Natural killer cell treated with Interleukin-12 subunit alpha and Interleukin-12 subunit beta and Interleukin-15 and Interleukin-18, amount 100 ng/mL, for 72 hours (primary cell): Measurements from ENCODE around the gene ECHS1. TPM values are rescaled to one million over a fixed set of nuclear protein-coding genes. Genes with fewer than 3 reads are reported as not detected.
"Not testable (repeated sequence)": the region's sequence is repeated elsewhere in the genome, so short reads cannot be mapped to it uniquely, and the experiment has no call there.

ENCODE experiments used
- ATAC-seq, 2 donors: fragments of 150-1000 bp; cut with Tn5 transposase in 1 of 2; sonication (Bioruptor Pico), chemical (Tn5 transposase) in 1 of 2; 2 replicates each; pipeline ENCODE4 v1.10.0; 2021
- DNase-seq: peaks from one replicate; pipeline ENCODE4 v3.0.0; 2022; ENCODE audit warnings: low spot score
- H3K27ac Mint-ChIP-seq, 2 donors: 1 replicate in 1 of 2; 2 replicates in 1 of 2; pipeline ENCODE4 v1.8.0; 2022; ENCODE audit warnings: mixed read lengths in 2 of 2, mild to moderate bottlenecking in 1 of 2, moderate library complexity in 1 of 2
- H3K27me3 Mint-ChIP-seq, 2 donors: 1 replicate in 1 of 2; 2 replicates in 1 of 2; pipeline ENCODE4 v1.8.0; 2022; ENCODE audit warnings: mixed read lengths in 2 of 2
- H3K36me3 Mint-ChIP-seq: one replicate; pipeline ENCODE4 v1.8.0; 2022; ENCODE audit warnings: mixed read lengths
- H3K4me1 Mint-ChIP-seq, 2 donors: 1 replicate in 1 of 2; 2 replicates in 1 of 2; pipeline ENCODE4 v1.8.0; 2022; ENCODE audit warnings: low read depth in 2 of 2, mixed read lengths in 2 of 2, mild to moderate bottlenecking in 1 of 2
- H3K4me3 Mint-ChIP-seq: one replicate; pipeline ENCODE4 v1.8.0; 2022; ENCODE audit warnings: mixed read lengths
- H3K9me3 Mint-ChIP-seq: 2 replicates; pipeline ENCODE4 v1.8.0; 2022; ENCODE audit warnings: mixed read lengths
- total RNA-seq, 2 donors: library from RNA; stranded (reverse); gene quantifications; one replicate each; pipeline ENCODE4 v1.2.3, GENCODE V29; 2022

ECHS1 gene
- total RNA-seq, 2 donors from 2014 or later: 44.5 to 52.7 TPM

GRCh38 chr10:133393401-133394063, 20.4 kb upstream of the ECHS1 start:
- DNase-seq: no peak
- Mint-ChIP-seq H3K4me1 (peaks cover 35 to 39% of the 10 kb centered on the region in 2 donors), H3K4me3 (peak overlapping the region; percentile 94), H3K27me3 (no peaks in the 10 kb centered on the region), H3K9me3 (no peaks in the 10 kb centered on the region), H3K36me3 (no peaks in the 10 kb centered on the region), H3K27ac (peak overlapping the region; percentile 81 to 88)
- no peak for ATAC-seq

- no peaks in the 10 kb centered on the region for H3K9me3 Mint-ChIP-seq
- peak overlapping the region; percentile 75 to 82 for H3K27ac Mint-ChIP-seq
- H3K4me3 Mint-ChIP-seq: peak overlapping the region; percentile 64
- ATAC-seq (no peak), DNase-seq (no peak)
- H3K36me3 Mint-ChIP-seq: no peaks in the 10 kb centered on the region
- H3K27me3 Mint-ChIP-seq: no peaks in the 10 kb centered on the region
- peaks cover 34 to 35% of the 10 kb centered on the region in 2 donors for H3K4me1 Mint-ChIP-seq
These were observed 18.8 kb upstream of the ECHS1 start for GRCh38 chr10:133391761-133392518.

- DNase-seq: no peak
These were observed 18.1 kb upstream of the ECHS1 start for GRCh38 chr10:133391249-133391635.

GRCh38 chr10:133390597-133391248, 17.6 kb upstream of the ECHS1 start:
- H3K4me3 Mint-ChIP-seq: peak overlapping the region; percentile 83
- H3K27ac Mint-ChIP-seq: peak overlapping the region; percentile 75 to 82
- peaks cover 32 to 35% of the 10 kb centered on the region in 2 donors for H3K4me1 Mint-ChIP-seq

More at GRCh38 chr10:133391249-133391635, 18.1 kb upstream of the ECHS1 start:
- no peaks in the 10 kb centered on the region for H3K9me3 Mint-ChIP-seq
- peak overlapping the region; percentile 75 to 82 for H3K27ac Mint-ChIP-seq
- H3K27me3 Mint-ChIP-seq: no peaks in the 10 kb centered on the region
- ATAC-seq: no peak
- no peaks in the 10 kb centered on the region for H3K36me3 Mint-ChIP-seq
- H3K4me3 Mint-ChIP-seq: peak overlapping the region; percentile 64
- peaks cover 33 to 35% of the 10 kb centered on the region in 2 donors for H3K4me1 Mint-ChIP-seq

GRCh38 chr10:133388973-133389818, 16.0 kb upstream of the ECHS1 start:
- ATAC-seq: peak in 1 of 2 donors; percentile 49
- no peaks in the 10 kb centered on the region for H3K36me3 Mint-ChIP-seq
- peaks cover 22 to 30% of the 10 kb centered on the region in 2 donors for H3K4me1 Mint-ChIP-seq
- peak overlapping the region; percentile 82 for H3K4me3 Mint-ChIP-seq
- no peak for DNase-seq
- peak overlapping the region; percentile 75 to 89 for H3K27ac Mint-ChIP-seq
- no peaks in the 10 kb centered on the region for H3K27me3 Mint-ChIP-seq
- H3K9me3 Mint-ChIP-seq: no peaks in the 10 kb centered on the region

More at GRCh38 chr10:133390597-133391248, 17.6 kb upstream of the ECHS1 start:
- DNase-seq (no peak), ATAC-seq (no peak)
- Mint-ChIP-seq H3K9me3 (no peaks in the 10 kb centered on the region), H3K36me3 (no peaks in the 10 kb centered on the region), H3K27me3 (no peaks in the 10 kb centered on the region)

- Mint-ChIP-seq H3K27ac (peak overlapping the region; percentile 75 to 89), H3K36me3 (no peaks in the 10 kb centered on the region), H3K27me3 (no peaks in the 10 kb centered on the region), H3K4me3 (peak overlapping the region; percentile 82), H3K9me3 (no peaks in the 10 kb centered on the region), H3K4me1 (peaks cover 22 to 30% of the 10 kb centered on the region in 2 donors)
- DNase-seq (no peak), ATAC-seq (no peak)
These were observed 15.2 kb upstream of the ECHS1 start for GRCh38 chr10:133388236-133388972.

- DNase-seq, ATAC-seq, H3K4me3 Mint-ChIP-seq, H3K36me3 Mint-ChIP-seq, H3K27me3 Mint-ChIP-seq, H3K27ac Mint-ChIP-seq, H3K9me3 Mint-ChIP-seq: not testable (repeated sequence)
- H3K4me1 Mint-ChIP-seq: peaks cover 22 to 30% of the 10 kb centered on the region in 2 donors
These were observed 13.8 kb upstream of the ECHS1 start for GRCh38 chr10:133386951-133387350.

- Mint-ChIP-seq H3K27me3 (no peaks in the 10 kb centered on the region), H3K36me3 (no peaks in the 10 kb centered on the region), H3K4me1 (peaks cover 10 to 13% of the 10 kb centered on the region in 2 donors), H3K4me3 (no peak overlapping the region), H3K9me3 (no peaks in the 10 kb centered on the region), H3K27ac (no peak overlapping the region)
- ATAC-seq (no peak), DNase-seq (no peak)
These were observed 12.1 kb upstream of the ECHS1 start for GRCh38 chr10:133385214-133385613.

GRCh38 chr10:133384071-133384470, 10.9 kb upstream of the ECHS1 start:
- no peaks in the 10 kb centered on the region for H3K9me3 Mint-ChIP-seq
- no peaks in the 10 kb centered on the region for H3K27me3 Mint-ChIP-seq
- H3K27ac Mint-ChIP-seq: no peak overlapping the region
- ATAC-seq: no peak
- no peaks in the 10 kb centered on the region for H3K36me3 Mint-ChIP-seq
- no peak overlapping the region for H3K4me3 Mint-ChIP-seq
- no peak for DNase-seq
- peaks cover 3 to 5% of the 10 kb centered on the region in 2 donors for H3K4me1 Mint-ChIP-seq

GRCh38 chr10:133383551-133383950, 10.4 kb upstream of the ECHS1 start:
- no peaks in the 10 kb centered on the region for H3K9me3 Mint-ChIP-seq

GRCh38 chr10:133381036-133381435, 7.9 kb upstream of the ECHS1 start:
- H3K9me3 Mint-ChIP-seq: no peaks in the 10 kb centered on the region
- peaks cover 0 to 4% of the 10 kb centered on the region in 2 donors for H3K4me1 Mint-ChIP-seq
- H3K27me3 Mint-ChIP-seq: no peaks in the 10 kb centered on the region
- no peak overlapping the region for H3K27ac Mint-ChIP-seq
- H3K4me3 Mint-ChIP-seq: no peak overlapping the region
- no peaks in the 10 kb centered on the region for H3K36me3 Mint-ChIP-seq
- DNase-seq (no peak), ATAC-seq (no peak)

More at GRCh38 chr10:133383551-133383950, 10.4 kb upstream of the ECHS1 start:
- H3K4me3 Mint-ChIP-seq: no peak overlapping the region
- ATAC-seq (no peak), DNase-seq (no peak)
- H3K4me1 Mint-ChIP-seq: peaks cover 0 to under 1% of the 10 kb centered on the region in 2 donors
- no peak overlapping the region for H3K27ac Mint-ChIP-seq
- no peaks in the 10 kb centered on the region for H3K36me3 Mint-ChIP-seq
- H3K27me3 Mint-ChIP-seq: no peaks in the 10 kb centered on the region

- ATAC-seq (no peak), DNase-seq (no peak)
- peaks cover 0 to 4% of the 10 kb centered on the region in 2 donors for H3K4me1 Mint-ChIP-seq
- H3K9me3 Mint-ChIP-seq: no peaks in the 10 kb centered on the region
- no peaks in the 10 kb centered on the region for H3K36me3 Mint-ChIP-seq
- peak overlapping the region; percentile 55 for H3K4me3 Mint-ChIP-seq
- H3K27ac Mint-ChIP-seq: no peak overlapping the region
- no peaks in the 10 kb centered on the region for H3K27me3 Mint-ChIP-seq
These were observed 6.9 kb upstream of the ECHS1 start for GRCh38 chr10:133379801-133380666.
